Myocyte (in vitro differentiated cells): Measurements from ENCODE around the gene COL25A1. TPM values are rescaled to one million over a fixed set of nuclear protein-coding genes. Genes with fewer than 3 reads are reported as not detected.
"Not testable (repeated sequence)": the region's sequence is repeated elsewhere in the genome, so short reads cannot be mapped to it uniquely, and the experiment has no call there.

Source experiments
- DNase-seq: peaks from one replicate; pipeline ENCODE4 v3.0.0-alpha.2; 2012; ENCODE audit warnings: low read depth
- total RNA-seq: library from RNA; depleted of rRNA; stranded (reverse); fragments of >200 nt; gene quantifications from 2 replicates; pipeline ENCODE4 v1.2.3, GENCODE V29; 2014

Gene COL25A1
- total RNA-seq, 1 donor from 2014 or later: 25.0 TPM

- DNase-seq: no peak
Observed at GRCh38 chr4:109131559-109131958, 170.9 kb downstream of the COL25A1 start.

- no peak for DNase-seq
Observed at GRCh38 chr4:109128589-109128988, 173.9 kb downstream of the COL25A1 start.

- DNase-seq: no peak
Observed at GRCh38 chr4:109127866-109128265, 174.6 kb downstream of the COL25A1 start.

- no peak for DNase-seq
Observed at GRCh38 chr4:109126856-109127255, 175.6 kb downstream of the COL25A1 start.

GRCh38 chr4:109125084-109125483 lies 177.4 kb downstream of the COL25A1 start:
- no peak for DNase-seq

- no peak for DNase-seq
Observed at GRCh38 chr4:109123951-109124350, 178.5 kb downstream of the COL25A1 start.

GRCh38 chr4:109121561-109121960 lies 180.9 kb downstream of the COL25A1 start:
- no peak for DNase-seq

- DNase-seq: no peak
Observed at GRCh38 chr4:109119852-109120251, 182.6 kb downstream of the COL25A1 start.

GRCh38 chr4:109118635-109119034 lies 183.8 kb downstream of the COL25A1 start:
- no peak for DNase-seq

GRCh38 chr4:109114501-109114900 lies 188.0 kb downstream of the COL25A1 start:
- no peak for DNase-seq

GRCh38 chr4:109113521-109113920 lies 188.9 kb downstream of the COL25A1 start:
- DNase-seq: no peak

GRCh38 chr4:109111031-109111430 lies 191.4 kb downstream of the COL25A1 start:
- peak; percentile 27 for DNase-seq

- DNase-seq: not testable (repeated sequence)
Observed at GRCh38 chr4:109108215-109108614, 194.2 kb downstream of the COL25A1 start.

- DNase-seq: peak; percentile 41
Observed at GRCh38 chr4:109094056-109094455, 208.4 kb downstream of the COL25A1 start.

GRCh38 chr4:109091727-109092409 lies 210.6 kb downstream of the COL25A1 start:
- no peak for DNase-seq

GRCh38 chr4:109083911-109084310 lies 218.5 kb downstream of the COL25A1 start:
- DNase-seq: no peak

- DNase-seq: no peak
Observed at GRCh38 chr4:109079731-109080130, 222.7 kb downstream of the COL25A1 start.

GRCh38 chr4:109079201-109079600 lies 223.3 kb downstream of the COL25A1 start:
- no peak for DNase-seq

- peak; percentile 67 for DNase-seq
Observed at GRCh38 chr4:109078724-109079123, 223.7 kb downstream of the COL25A1 start.

- DNase-seq: no peak
Observed at GRCh38 chr4:109077505-109077904, 225.0 kb downstream of the COL25A1 start.

- not testable (repeated sequence) for DNase-seq
Observed at GRCh38 chr4:109076709-109077108, 225.7 kb downstream of the COL25A1 start.

GRCh38 chr4:109075621-109076020 lies 226.8 kb downstream of the COL25A1 start:
- no peak for DNase-seq

- peak; percentile 68 for DNase-seq
Observed at GRCh38 chr4:109072595-109072994, 229.9 kb downstream of the COL25A1 start.
